Fibroblast of upper back skin (primary cell): ENCODE measurements around the gene CYP4F12.

Source experiments
- DNase-seq: peaks from one replicate; pipeline ENCODE4 v3.0.0-alpha.2; 2013

Gene CYP4F12

DNA sequence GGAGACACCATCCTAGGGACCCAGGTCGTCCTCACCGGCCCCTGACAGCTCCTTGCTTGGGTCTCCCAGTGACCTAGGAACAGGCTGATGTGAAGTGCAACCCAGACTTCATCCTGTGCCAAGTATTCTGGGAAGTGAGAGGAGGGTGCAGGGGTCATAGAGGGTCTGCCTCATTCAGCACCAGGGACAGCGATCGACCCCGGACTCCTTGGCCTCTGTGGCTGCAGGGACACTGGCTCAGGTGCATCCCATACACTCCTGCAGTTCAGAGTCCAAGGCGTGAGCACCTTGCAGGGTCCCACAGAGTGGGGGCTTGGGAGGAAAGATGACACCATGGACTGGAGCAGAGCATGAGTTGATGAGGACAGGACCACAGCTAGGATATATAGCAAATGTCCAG is 44.9 kb downstream of the CYP4F12 start:
- no peak for DNase-seq

DNA sequence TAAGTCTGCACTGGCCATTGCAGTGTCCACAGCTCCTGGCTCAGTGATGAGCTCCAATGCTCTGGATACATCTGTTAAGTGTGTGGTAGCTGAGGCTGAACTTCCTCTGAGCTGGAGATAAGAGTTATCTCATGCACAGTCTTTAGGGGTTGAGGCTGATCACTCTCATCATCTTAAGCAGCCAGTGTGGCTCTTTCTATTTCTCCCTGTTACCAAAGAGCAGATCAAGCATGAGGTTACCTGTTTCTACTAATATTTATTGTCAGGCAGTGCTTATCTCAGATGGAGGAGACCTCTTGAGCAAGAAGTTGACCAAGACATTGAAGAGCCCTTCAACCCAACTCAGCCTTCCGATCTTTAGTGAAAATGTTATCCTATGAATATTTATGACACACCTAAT is 48.4 kb downstream of the CYP4F12 start:
- no peak for DNase-seq

DNA sequence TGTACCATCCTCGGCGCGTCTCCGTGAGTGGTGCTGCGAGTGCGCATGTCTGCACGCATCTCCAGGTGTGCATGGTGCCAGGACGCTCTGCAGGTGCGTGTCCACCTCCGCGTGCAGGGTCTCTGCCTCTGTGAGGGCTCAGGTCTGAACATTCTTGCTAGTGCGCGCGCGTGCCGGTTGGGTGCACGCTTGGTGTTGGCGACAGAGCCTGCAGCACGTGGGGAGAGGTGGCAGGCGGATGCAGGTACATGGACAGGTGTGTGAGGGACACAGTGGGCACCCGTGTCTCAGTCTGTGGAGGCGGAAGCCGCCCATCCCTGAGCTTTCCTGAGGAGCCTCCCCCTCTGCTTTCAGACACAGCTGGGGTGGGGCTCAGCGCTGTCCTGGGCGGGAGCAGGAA is 50.1 kb downstream of the CYP4F12 start:
- no peak for DNase-seq

DNA sequence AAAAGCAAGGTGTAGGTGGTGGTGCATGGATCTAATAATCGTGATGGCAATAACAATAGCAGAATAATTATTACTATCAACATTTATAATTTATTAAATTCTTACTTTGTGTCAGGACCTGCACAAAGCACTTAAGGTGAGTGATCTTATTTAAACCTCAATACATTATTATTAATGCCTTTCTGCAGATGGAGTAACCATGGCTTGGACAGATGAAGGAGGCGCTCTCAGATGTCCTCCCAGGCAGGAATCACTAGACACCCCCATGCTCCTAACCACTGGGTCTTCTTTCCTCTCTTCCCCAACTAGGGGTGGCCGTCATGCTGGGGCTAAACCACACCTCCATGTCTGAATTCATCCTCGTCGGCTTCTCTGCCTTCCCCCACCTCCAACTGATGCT is 54.8 kb downstream of the CYP4F12 start, which contains the start of gene OR10H2:
Gene OR10H2, plus strand, starts transcription at position 301 of the 400 bp plus-strand sequence. Its CDS starts 20 bp downstream, at position 321.
- no peak for DNase-seq

DNA sequence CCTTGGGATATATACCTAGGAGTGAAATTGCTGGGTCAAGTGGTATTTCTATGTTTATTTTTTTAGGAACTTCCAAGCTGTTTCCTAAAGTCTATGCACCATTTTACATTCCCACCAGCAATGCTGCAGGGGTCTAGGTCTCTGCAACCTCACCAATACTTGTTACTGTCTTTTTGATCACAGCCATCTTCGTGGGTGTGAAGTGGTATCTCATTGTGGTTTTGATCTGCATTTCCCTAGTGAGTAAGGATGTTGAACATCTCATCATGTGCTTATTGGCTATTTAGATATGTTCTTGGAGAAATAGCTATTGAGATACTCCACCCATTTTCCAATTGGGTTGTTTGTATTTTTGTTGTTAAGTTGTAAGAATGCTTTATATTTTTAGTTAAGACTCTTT is 57.7 kb downstream of the CYP4F12 start:
- no peak for DNase-seq

DNA sequence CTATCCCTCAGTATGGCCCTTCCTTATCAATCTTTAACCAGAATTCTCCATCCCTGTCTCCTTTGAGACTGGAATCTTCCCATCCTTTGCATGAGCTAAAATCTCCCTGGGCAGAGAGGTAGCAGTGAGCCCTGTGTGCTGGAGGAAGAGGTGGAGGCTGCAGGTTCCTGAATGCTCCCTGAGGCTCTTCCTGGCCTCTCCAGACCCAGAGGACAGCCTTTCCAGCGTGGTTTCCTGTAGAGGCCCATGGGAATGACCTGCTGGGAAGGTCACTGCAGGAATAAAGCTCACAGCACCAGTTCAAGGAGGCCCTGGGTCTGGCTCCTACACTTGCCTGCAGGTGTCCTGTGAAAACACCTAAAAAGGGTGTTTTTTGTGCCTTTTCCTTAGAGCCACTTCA is 59.5 kb downstream of the CYP4F12 start:
- DNase-seq = no peak

DNA sequence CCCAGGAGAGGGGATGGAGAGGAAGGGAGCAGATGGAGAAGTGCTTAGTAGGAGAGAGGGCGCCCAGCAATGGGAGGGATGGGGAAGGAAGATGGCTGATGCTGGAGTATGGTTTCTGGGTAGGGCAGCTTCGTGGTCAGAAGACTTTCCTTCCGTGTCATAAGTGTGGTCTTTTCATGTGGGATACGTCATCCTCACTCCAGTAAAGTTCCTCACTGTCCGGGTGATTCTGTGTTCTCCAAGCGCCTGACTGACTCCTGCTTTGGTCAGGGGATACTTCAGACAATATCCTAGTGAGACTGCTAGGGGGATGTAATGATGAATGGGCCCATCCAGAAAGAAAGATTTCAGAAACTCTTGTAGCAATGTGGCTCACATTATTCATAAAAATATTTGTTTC is 61.0 kb downstream of the CYP4F12 start:
- DNase-seq = no peak

DNA sequence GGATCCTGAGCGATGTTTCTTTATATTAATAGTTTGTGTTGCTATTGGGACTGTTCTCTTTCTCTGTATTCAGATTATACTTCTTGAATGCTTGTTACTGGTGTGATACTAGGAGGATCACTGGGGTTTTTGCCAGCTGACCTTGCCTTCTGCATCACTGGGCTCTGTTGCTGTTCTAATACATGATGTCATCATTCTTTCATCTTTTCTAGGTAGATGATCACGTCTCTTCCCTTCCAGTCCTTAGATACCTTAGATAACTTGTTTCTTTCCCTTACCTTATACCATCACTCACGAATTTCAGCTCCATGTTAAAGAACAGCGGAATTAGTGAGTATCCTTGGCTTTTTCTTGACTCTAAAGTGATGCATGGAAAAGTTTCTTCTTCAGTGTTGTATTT is 64.8 kb downstream of the CYP4F12 start, which contains the start of gene OR10H3:
Gene OR10H3, plus strand, starts transcription at position 264 of the 400 bp plus-strand sequence. CDS start 3,408 bp downstream, outside the sequence.
- no peak for DNase-seq

DNA sequence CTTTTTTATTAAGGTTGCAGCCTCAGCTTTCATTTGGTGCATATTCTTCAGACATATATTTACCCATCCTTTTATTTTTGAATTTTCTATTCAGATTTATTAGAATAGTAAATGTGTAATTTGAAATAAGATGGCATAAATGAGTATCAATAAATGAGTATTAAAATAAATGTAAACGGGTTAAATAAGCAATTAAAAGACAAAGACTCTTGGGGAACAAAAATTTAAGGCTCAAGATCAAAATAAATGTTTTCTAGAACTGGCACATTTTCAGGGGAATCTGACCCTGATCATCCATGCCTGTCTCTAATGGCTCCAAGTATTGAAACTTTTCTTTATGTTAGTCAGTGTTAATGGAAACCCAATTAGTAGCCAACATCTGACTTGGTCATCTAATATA is 67.9 kb downstream of the CYP4F12 start:
- DNase-seq = no peak
